Measurements from ENCODE around the gene BAHD1.

Gene BAHD1

DNA sequence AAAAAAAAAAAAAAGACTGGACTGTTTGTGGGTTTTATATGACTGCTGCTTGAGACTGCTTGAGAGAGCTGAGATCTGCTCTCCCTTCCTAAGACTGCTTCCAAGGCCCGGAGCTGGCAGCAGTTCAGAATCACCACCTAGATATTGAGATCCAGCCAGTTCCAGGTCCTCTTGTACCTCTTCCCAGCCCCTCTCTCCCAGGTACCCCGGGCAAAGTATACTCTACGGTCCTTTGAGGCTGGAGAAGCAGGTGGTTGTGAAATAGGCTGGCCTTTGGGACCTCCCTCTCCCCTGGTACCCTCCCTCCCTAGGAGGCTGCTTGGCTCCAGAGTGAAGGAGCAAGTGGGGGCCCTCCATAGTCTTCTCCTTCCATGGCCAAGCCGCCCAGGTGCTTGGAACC, 12.6 kb upstream of the BAHD1 start:
- Histone ChIP-seq H3K4me1 (ENCODE audit: control insufficient read depth, insufficient read depth, low read length) (peaks cover 3% of the 10 kb centered on the region), H3K9ac (ENCODE audit: low read depth, low read length) (no peak overlapping the region)

GRCh38 chr15:40429068-40429710, 11.6 kb upstream of the BAHD1 start:
- H3K4me1 ChIP-seq (ENCODE audit: control insufficient read depth, insufficient read depth, low read length), result peaks cover 3% of the 10 kb centered on the region

More for the DNA sequence above, 12.6 kb upstream of the BAHD1 start:
- Histone ChIP-seq H3K27me3 (ENCODE audit: control insufficient read depth, insufficient read depth, low read length) (peaks cover 1% of the 10 kb centered on the region), H3K36me3 (ENCODE audit: control insufficient read depth, insufficient read depth, low read length) (peaks cover 3% of the 10 kb centered on the region), H3K9me3 (ENCODE audit: control insufficient read depth, insufficient read depth, low read length) (no peaks in the 10 kb centered on the region), H3K4me3 (ENCODE audit: low read depth, low read length) (no peak overlapping the region)

DNA sequence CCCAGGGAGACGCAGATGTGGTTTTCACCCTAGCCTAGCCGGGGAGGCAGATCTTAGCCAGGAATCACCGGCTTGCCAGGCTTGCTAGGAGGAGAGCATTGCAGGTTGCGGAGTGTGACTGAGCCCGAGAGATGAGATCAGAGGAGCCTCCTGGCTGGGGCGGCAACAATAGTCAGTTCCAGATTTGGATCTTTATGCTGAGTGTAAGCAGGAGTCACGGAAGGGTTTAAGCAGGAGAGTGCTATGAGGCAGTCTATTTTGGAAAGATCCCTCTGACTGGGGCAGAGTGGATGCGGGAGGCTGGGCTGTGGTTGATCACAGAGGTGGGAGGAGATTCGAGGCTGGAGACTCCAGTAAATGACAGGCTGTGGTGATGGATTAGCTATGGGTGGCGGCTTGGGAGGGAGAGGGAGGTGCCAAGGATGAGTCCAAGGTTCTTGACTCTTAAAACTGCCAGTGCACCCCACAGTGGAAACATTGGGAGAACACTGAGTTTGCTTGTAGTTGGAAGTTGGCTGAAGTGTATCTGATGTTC, 10.4 kb upstream of the BAHD1 start:
- Histone ChIP-seq H3K9ac (ENCODE audit: low read depth, low read length) (no peak overlapping the region), H3K4me1 (ENCODE audit: control insufficient read depth, insufficient read depth, low read length) (peaks cover 3% of the 10 kb centered on the region), H3K36me3 (ENCODE audit: control insufficient read depth, insufficient read depth, low read length) (peaks cover 3% of the 10 kb centered on the region), H3K27me3 (ENCODE audit: control insufficient read depth, insufficient read depth, low read length) (peaks cover 23% of the 10 kb centered on the region), H3K4me3 (ENCODE audit: low read depth, low read length) (no peak overlapping the region), H3K9me3 (ENCODE audit: control insufficient read depth, insufficient read depth, low read length) (no peaks in the 10 kb centered on the region)

More at GRCh38 chr15:40429068-40429710, 11.6 kb upstream of the BAHD1 start:
- H3K9me3 ChIP-seq (ENCODE audit: control insufficient read depth, insufficient read depth, low read length), result no peaks in the 10 kb centered on the region
- peaks cover 3% of the 10 kb centered on the region for H3K36me3 ChIP-seq (ENCODE audit: control insufficient read depth, insufficient read depth, low read length)
- peaks cover 11% of the 10 kb centered on the region for H3K27me3 ChIP-seq (ENCODE audit: control insufficient read depth, insufficient read depth, low read length)
- no peak overlapping the region for H3K9ac ChIP-seq (ENCODE audit: low read depth, low read length)
- H3K4me3 ChIP-seq (ENCODE audit: low read depth, low read length), result no peak overlapping the region

DNA sequence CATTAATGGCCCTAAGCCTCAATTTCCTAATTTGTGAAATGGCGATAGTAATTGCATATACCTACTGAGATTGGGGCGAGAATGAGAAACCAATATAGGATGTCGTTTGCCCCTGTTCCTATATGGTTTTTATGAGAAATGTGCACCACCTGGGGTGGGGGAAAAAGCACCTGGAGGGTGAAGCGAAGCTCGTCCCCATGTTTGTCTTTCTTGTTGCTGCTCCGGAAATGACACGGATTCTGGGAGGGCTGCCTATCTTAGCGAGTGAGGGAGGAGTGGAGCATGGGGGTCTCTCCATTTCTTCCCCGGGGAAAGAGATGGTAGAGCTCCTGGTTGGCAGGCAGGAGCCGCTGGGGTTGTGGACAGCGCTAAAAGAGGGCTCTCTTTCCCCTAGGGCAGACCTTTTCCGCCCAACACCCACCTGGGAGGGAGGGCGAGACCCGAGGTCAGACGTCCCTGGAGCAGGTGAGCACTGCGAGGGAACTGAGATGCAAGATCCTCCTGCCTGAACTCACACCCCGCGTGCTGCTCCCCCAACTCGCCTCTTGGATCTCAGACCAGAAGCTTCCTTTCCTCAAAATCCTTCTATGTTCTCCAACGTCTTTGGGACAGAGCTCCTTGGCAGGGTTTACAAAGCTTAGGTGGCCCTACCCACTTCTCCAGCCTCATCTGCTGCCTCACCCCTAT, 5.6 kb upstream of the BAHD1 start:
- Histone ChIP-seq H3K4me3 (ENCODE audit: low read depth, low read length) (peak overlapping the region; percentile 96), H3K4me1 (ENCODE audit: control insufficient read depth, insufficient read depth, low read length) (peaks cover 16% of the 10 kb centered on the region), H3K9ac (ENCODE audit: low read depth, low read length) (no peak overlapping the region), H3K36me3 (ENCODE audit: control insufficient read depth, insufficient read depth, low read length) (no peaks in the 10 kb centered on the region), H3K9me3 (ENCODE audit: control insufficient read depth, insufficient read depth, low read length) (no peaks in the 10 kb centered on the region), H3K27me3 (ENCODE audit: control insufficient read depth, insufficient read depth, low read length) (peaks cover 33% of the 10 kb centered on the region)

- Histone ChIP-seq H3K27me3 (ENCODE audit: control insufficient read depth, insufficient read depth, low read length) (peaks cover 33% of the 10 kb centered on the region), H3K36me3 (ENCODE audit: control insufficient read depth, insufficient read depth, low read length) (no peaks in the 10 kb centered on the region), H3K4me3 (ENCODE audit: low read depth, low read length) (peak overlapping the region; percentile 96), H3K9me3 (ENCODE audit: control insufficient read depth, insufficient read depth, low read length) (no peaks in the 10 kb centered on the region), H3K4me1 (ENCODE audit: control insufficient read depth, insufficient read depth, low read length) (peaks cover 14% of the 10 kb centered on the region), H3K9ac (ENCODE audit: low read depth, low read length) (peak overlapping the region; percentile 8)
Observed at GRCh38 chr15:40435710-40436089, 5.1 kb upstream of the BAHD1 start.

- peak overlapping the region; percentile 96 for H3K4me3 ChIP-seq (ENCODE audit: low read depth, low read length)
- peaks cover 14% of the 10 kb centered on the region for H3K4me1 ChIP-seq (ENCODE audit: control insufficient read depth, insufficient read depth, low read length)
- no peaks in the 10 kb centered on the region for H3K36me3 ChIP-seq (ENCODE audit: control insufficient read depth, insufficient read depth, low read length)
- H3K27me3 ChIP-seq (ENCODE audit: control insufficient read depth, insufficient read depth, low read length), result peaks cover 33% of the 10 kb centered on the region
- H3K9ac ChIP-seq (ENCODE audit: low read depth, low read length), result peak overlapping the region; percentile 8
- no peaks in the 10 kb centered on the region for H3K9me3 ChIP-seq (ENCODE audit: control insufficient read depth, insufficient read depth, low read length)
Observed at GRCh38 chr15:40436116-40436891, 4.4 kb upstream of the BAHD1 start.

- Histone ChIP-seq H3K4me1 (ENCODE audit: control insufficient read depth, insufficient read depth, low read length) (peaks cover 14% of the 10 kb centered on the region), H3K36me3 (ENCODE audit: control insufficient read depth, insufficient read depth, low read length) (no peaks in the 10 kb centered on the region), H3K9me3 (ENCODE audit: control insufficient read depth, insufficient read depth, low read length) (no peaks in the 10 kb centered on the region), H3K27me3 (ENCODE audit: control insufficient read depth, insufficient read depth, low read length) (peaks cover 33% of the 10 kb centered on the region), H3K4me3 (ENCODE audit: low read depth, low read length) (peak overlapping the region; percentile 96), H3K9ac (ENCODE audit: low read depth, low read length) (peak overlapping the region; percentile 60)
Observed at GRCh38 chr15:40436892-40437751, 3.6 kb upstream of the BAHD1 start.

- Histone ChIP-seq H3K36me3 (ENCODE audit: control insufficient read depth, insufficient read depth, low read length) (no peaks in the 10 kb centered on the region), H3K9ac (ENCODE audit: low read depth, low read length) (peak overlapping the region; percentile 60), H3K4me3 (ENCODE audit: low read depth, low read length) (peak overlapping the region; percentile 96), H3K4me1 (ENCODE audit: control insufficient read depth, insufficient read depth, low read length) (peaks cover 21% of the 10 kb centered on the region), H3K9me3 (ENCODE audit: control insufficient read depth, insufficient read depth, low read length) (no peaks in the 10 kb centered on the region), H3K27me3 (ENCODE audit: control insufficient read depth, insufficient read depth, low read length) (peaks cover 33% of the 10 kb centered on the region)
Observed at GRCh38 chr15:40437752-40438687, 2.7 kb upstream of the BAHD1 start.

DNA sequence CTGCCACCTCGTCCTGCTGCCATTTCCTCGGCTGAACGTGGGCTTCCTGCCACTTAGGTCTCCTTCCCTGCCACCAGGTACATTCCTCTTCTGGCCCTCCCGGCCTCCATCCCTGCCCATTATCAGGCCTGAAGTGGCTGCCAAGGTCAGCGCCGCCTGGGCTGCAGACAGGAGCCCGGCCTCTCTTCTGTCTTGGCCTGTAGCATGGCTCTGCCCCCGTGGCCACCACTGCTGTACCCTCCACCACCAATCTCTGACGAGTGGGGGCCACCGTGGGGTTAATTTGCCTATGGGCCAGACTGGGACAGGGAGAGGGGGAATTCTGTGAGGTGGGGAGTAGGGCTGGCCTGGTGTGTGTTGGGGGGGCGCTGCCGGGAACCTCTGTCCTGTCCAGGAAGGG, 2.0 kb upstream of the BAHD1 start:
- no peaks in the 10 kb centered on the region for H3K9me3 ChIP-seq (ENCODE audit: control insufficient read depth, insufficient read depth, low read length)
- H3K9ac ChIP-seq (ENCODE audit: low read depth, low read length), result peak overlapping the region; percentile 37
- H3K36me3 ChIP-seq (ENCODE audit: control insufficient read depth, insufficient read depth, low read length), result no peaks in the 10 kb centered on the region
- H3K27me3 ChIP-seq (ENCODE audit: control insufficient read depth, insufficient read depth, low read length), result peaks cover 26% of the 10 kb centered on the region
- peak overlapping the region; percentile 96 for H3K4me3 ChIP-seq (ENCODE audit: low read depth, low read length)
- H3K4me1 ChIP-seq (ENCODE audit: control insufficient read depth, insufficient read depth, low read length), result peaks cover 28% of the 10 kb centered on the region

DNA sequence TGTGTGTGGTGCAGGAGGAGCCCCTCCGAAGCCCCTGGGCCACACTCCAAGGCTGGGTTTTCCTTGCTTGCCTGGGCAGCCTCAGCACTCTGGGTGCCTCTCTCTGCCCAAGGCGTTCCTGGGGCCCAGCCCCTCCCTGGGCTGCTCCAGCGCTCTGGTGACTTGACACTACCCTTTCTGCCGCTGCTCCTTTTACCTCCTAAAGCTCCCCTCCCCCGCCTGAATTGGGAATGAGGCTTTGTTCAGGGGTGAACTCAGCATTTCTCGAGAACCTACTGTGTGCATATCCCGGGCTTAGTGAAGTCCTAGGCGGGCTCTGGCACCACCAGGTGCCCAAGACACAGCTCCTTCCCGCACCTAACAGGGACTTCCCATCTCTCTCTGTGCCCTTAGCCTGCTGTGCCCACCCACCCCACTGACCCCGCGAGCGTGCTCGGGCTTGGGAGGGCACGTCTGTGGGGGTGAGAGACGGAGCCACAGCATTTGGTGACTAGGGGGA, 1.2 kb upstream of the BAHD1 start:
- H3K9me3 ChIP-seq (ENCODE audit: control insufficient read depth, insufficient read depth, low read length), result no peaks in the 10 kb centered on the region
- H3K4me1 ChIP-seq (ENCODE audit: control insufficient read depth, insufficient read depth, low read length), result peaks cover 35% of the 10 kb centered on the region
- H3K27me3 ChIP-seq (ENCODE audit: control insufficient read depth, insufficient read depth, low read length), result peaks cover 18% of the 10 kb centered on the region
- no peaks in the 10 kb centered on the region for H3K36me3 ChIP-seq (ENCODE audit: control insufficient read depth, insufficient read depth, low read length)
- H3K9ac ChIP-seq (ENCODE audit: low read depth, low read length), result peak overlapping the region; percentile 88
- H3K4me3 ChIP-seq (ENCODE audit: low read depth, low read length), result peak overlapping the region; percentile 96
